ENCODE results near the gene ADAMTS19.

- TF ChIP-seq CTCF (IDR thresholded peaks at IDR 0.05; ENCODE audit: insufficient read depth, low read length) = no peak
- TF ChIP-seq POLR2AphosphoS5 (IDR thresholded peaks at IDR 0.05; ENCODE audit: low read depth) = no peak
- no peak for TF ChIP-seq SPI1 (IDR thresholded peaks at IDR 0.05; ENCODE audit: borderline replicate concordance, low read depth)
- no peak for TF ChIP-seq GABPA (IDR thresholded peaks at IDR 0.05; ENCODE audit: low read depth)
- TF ChIP-seq REST (IDR thresholded peaks at IDR 0.05; ENCODE audit: insufficient replicate concordance, low read depth) = no peak
These were observed 21.1 kb downstream of the ADAMTS19 start for GRCh38 chr5:129481161-129481560.
